Ascending aorta (tissue), 2 donors: ENCODE results near the gene CHSY1. TPM values are rescaled to one million over a fixed set of nuclear protein-coding genes. Genes with fewer than 3 reads are reported as not detected.

Experiments
- DNase-seq, 2 donors: peaks; one replicate each; pipeline ENCODE4 v3.0.0-alpha.2; 2019; ENCODE audit warnings: low spot score in 2 of 2
- H3K27ac ChIP-seq, 2 donors: fragments of 200-600 bp; sonication (generic); one replicate each; pipeline ENCODE4 v1.5.1; 2016 to 2017; ENCODE audit warnings: mild to moderate bottlenecking in 1 of 2
- H3K27me3 ChIP-seq: fragments of 200-600 bp; sonication (generic); one replicate; pipeline ENCODE4 v1.5.1; 2017
- H3K36me3 ChIP-seq, 2 donors: fragments of 200-600 bp; sonication (generic); one replicate each; pipeline ENCODE4 v1.5.1; 2016
- H3K4me1 ChIP-seq, 2 donors: fragments of 200-600 bp; sonication (generic); one replicate each; pipeline ENCODE4 v1.5.1; 2016 to 2017; ENCODE audit warnings: mild to moderate bottlenecking in 1 of 2
- H3K4me3 ChIP-seq, 2 donors: fragments of 200-600 bp; sonication (generic); one replicate each; pipeline ENCODE4 v1.5.1; 2016 to 2017; ENCODE audit warnings: mild to moderate bottlenecking in 1 of 2
- H3K9me3 ChIP-seq, 2 donors: fragments of 200-600 bp; sonication (generic); one replicate each; pipeline ENCODE4 v1.5.1; 2016
- intact Hi-C: fragments of 100-400 bp; cut with DNase I; formaldehyde crosslinking; loops from one replicate; pipeline ENCODE4 v1.15.1; 2023
- total RNA-seq: library from RNA; depleted of rRNA; stranded (reverse); fragments of >200 nt; gene quantifications from one replicate; pipeline ENCODE4 v1.1.0, GENCODE V29; 2016
- TF ChIP-seq, protein P1 (sequence below), 3 experiments: fragments of 200-600 bp in 2 of 3; fragments of 450-650 bp in 1 of 3; sonication (generic) in 2 of 3; IDR thresholded peaks; one replicate each; pipeline ENCODE4 v1.5.1; 2016 to 2019; ENCODE audit warnings: antibody characterized with exemption in 3 of 3, mild to moderate bottlenecking in 1 of 3, moderate library complexity in 1 of 3

CHSY1 gene
- total RNA-seq, 1 donor from 2014 or later = 47.4 TPM

DNA sequence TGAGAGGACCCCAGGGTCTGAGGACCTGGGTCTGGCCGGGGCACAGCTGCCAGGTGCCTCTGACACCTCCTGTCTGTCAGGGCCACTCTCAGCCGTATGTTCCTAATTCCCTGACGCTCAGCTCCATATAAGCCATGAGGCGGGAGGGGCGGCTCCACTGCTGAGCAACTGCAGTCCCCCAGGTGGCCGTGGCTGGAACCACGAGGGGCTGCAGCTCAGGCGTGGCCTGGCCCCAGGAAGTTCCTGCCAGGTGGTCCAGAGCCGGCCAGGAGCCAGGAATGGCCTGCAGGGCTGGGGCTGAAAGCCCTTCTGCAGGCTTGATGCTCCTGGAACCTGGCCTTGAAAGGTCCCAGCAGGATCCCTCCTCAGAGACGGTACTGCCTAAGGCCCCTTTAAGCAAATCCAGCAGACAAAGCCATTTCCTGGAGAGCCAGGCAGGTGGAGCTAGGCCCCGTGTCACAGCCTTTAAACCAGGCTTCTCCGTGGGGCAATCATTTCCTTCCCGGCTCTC is 118.0 kb downstream of the CHSY1 start:
- DNase-seq = no peak
- Histone ChIP-seq H3K4me1 (peaks cover 0 to under 1% of the 10 kb centered on the region in 2 donors), H3K27me3 (no peaks in the 10 kb centered on the region), H3K4me3 (no peak overlapping the region), H3K27ac (no peak overlapping the region), H3K9me3 (no peaks in the 10 kb centered on the region), H3K36me3 (no peaks in the 10 kb centered on the region)
- TF ChIP-seq, protein P1, sequence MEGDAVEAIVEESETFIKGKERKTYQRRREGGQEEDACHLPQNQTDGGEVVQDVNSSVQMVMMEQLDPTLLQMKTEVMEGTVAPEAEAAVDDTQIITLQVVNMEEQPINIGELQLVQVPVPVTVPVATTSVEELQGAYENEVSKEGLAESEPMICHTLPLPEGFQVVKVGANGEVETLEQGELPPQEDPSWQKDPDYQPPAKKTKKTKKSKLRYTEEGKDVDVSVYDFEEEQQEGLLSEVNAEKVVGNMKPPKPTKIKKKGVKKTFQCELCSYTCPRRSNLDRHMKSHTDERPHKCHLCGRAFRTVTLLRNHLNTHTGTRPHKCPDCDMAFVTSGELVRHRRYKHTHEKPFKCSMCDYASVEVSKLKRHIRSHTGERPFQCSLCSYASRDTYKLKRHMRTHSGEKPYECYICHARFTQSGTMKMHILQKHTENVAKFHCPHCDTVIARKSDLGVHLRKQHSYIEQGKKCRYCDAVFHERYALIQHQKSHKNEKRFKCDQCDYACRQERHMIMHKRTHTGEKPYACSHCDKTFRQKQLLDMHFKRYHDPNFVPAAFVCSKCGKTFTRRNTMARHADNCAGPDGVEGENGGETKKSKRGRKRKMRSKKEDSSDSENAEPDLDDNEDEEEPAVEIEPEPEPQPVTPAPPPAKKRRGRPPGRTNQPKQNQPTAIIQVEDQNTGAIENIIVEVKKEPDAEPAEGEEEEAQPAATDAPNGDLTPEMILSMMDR (IDR thresholded peaks at IDR 0.05) = no peak
- intact Hi-C loops = no loop called here

DNA sequence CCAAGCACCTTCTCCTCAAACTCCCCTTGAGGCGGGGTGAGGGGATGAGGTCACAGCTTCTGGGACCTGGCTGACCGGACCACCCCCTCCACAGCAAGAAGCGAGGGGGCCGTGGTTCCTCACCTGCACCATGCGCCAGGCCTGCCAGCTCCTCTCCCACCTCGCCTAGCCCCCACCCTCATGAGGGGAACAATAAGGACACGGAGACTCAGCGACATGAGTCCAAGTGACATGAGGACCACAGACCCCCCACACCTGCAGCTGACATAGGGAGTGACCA is 118.7 kb downstream of the CHSY1 start:
- Histone ChIP-seq H3K9me3 (no peaks in the 10 kb centered on the region), H3K27ac (no peak overlapping the region), H3K27me3 (no peaks in the 10 kb centered on the region), H3K36me3 (no peaks in the 10 kb centered on the region), H3K4me1 (peaks cover 3 to 6% of the 10 kb centered on the region in 2 donors), H3K4me3 (no peak overlapping the region)
- TF ChIP-seq, protein P1 (IDR thresholded peaks at IDR 0.05) = no peak
- intact Hi-C loops = no loop called here
- no peak for DNase-seq

DNA sequence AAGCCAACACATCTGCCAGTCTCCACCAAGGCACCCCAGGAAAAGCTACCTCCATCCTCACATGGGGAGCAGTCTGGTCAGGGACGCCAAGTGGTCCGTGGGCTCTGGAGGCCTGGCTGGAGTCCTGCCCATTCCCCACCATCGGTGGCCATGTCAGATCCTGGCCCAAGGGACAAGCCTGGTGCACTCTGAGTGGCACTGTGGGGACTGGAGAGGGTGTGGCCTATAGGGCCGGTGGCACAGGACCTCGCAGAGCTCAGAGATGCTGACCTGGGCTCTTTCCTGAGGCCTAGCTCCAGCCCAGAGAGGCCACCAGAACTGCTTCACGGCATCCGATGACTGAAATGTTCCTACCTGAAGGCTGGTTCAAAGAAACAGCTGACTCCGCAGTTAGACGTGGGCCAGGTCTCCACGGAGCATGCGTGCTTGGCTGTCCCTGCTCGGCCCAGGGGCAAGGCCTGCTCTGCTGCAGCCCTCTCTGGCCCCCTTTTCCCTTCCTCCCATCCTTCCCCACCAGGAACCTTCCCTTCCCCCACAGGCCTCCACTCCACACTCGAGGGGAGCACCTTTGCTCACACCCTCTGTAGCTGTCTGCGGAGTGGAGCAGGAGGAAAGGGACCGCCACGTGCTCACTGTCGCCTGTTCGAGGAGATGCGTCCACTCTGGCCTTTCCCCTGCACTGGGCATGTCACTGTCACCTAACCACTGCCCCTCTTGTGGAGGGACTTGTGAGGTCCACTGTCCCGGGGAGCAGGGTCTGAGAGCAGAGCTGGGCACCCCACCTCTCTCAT is 119.3 kb downstream of the CHSY1 start:
- H3K4me3 ChIP-seq = no peak overlapping the region
- no peak overlapping the region for H3K27ac ChIP-seq
- H3K9me3 ChIP-seq = no peaks in the 10 kb centered on the region
- TF ChIP-seq, protein P1 (IDR thresholded peaks at IDR 0.05) = no peak
- intact Hi-C loops = no loop called here
- no peak for DNase-seq
- H3K4me1 ChIP-seq = peaks cover 5 to 11% of the 10 kb centered on the region in 2 donors
- no peaks in the 10 kb centered on the region for H3K27me3 ChIP-seq
- no peaks in the 10 kb centered on the region for H3K36me3 ChIP-seq

DNA sequence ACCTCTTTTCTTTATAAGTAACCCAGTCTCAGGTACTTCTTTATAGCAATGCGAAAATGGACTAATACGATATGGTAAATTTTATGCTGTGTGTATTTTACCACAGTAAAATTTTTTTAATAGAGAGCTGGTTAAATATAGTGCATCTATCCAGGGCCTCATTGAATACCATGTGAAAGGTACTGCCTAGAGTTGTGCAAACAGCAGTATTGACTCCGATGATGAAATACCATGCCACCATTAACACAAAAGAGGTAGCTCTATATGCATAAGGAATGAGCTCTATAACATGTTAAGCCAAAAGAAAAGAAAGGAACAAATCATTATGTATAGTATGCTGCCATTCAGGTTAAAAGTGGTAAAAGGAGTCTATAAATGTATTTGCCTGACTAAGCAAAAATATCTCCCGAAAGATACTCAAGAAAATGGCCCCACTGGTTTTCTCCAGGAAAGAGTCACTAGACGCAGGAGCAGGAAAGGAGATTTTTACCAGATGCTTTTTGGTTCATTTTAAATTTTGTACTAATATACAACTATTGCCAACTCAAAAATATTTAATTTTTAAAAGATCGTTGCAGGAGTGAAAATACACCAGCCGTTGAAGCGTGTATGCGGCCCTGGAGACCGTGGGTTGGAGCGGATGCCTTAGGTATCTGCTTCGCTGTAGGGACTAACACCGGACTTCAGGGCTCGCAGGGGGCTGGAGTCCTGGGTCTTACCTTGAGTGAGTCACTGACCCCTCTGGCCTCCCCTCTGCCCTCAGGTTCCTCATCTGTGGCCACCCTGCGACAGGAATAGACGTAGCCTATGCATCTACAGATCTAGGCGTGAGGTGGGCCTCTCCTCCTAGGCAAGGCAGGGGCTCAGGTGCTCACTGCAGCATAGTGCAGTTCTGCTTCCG is 120.1 kb downstream of the CHSY1 start:
- no peaks in the 10 kb centered on the region for H3K36me3 ChIP-seq
- H3K27ac ChIP-seq = no peak overlapping the region
- TF ChIP-seq, protein P1 (IDR thresholded peaks at IDR 0.05) = no peak
- H3K4me1 ChIP-seq = peaks cover 9 to 18% of the 10 kb centered on the region in 2 donors
- no peaks in the 10 kb centered on the region for H3K9me3 ChIP-seq
- intact Hi-C loops = no loop called here
- DNase-seq = no peak
- H3K4me3 ChIP-seq = no peak overlapping the region
- no peaks in the 10 kb centered on the region for H3K27me3 ChIP-seq

DNA sequence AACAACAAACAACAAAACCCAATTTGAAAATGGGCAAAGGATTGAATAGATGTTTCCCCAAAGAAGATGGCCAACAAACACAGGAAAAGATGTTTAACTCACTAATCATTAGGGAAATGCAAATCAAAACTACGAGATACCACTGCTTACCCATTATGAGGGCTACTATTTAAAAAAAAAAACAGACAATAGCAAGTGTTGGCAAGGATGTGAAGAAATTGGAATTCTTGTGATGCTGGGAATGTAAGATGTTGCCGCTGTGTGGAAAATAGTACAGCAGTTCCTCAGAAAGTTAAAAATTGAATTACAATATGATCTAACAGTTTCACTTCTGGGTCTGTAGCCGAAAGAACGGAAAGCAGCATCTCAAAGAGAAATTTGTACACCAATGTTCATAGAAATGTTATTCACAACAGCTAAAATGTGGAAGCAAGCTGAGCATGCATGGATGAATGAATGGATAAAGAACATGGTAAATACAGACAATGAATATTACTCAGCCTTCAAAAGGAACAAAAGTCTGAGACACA is 121.9 kb downstream of the CHSY1 start:
- no peaks in the 10 kb centered on the region for H3K9me3 ChIP-seq
- no peak overlapping the region for H3K27ac ChIP-seq
- H3K4me1 ChIP-seq = peaks cover 14 to 22% of the 10 kb centered on the region in 2 donors
- no peaks in the 10 kb centered on the region for H3K36me3 ChIP-seq
- intact Hi-C loops = loop anchor here (5.0 kb wide), 1 partner anchor 72 kb away; no protein-coding TSS in a partner anchor
- no peak overlapping the region for H3K4me3 ChIP-seq
- TF ChIP-seq, protein P1 (IDR thresholded peaks at IDR 0.05) = no peak
- no peak for DNase-seq
- H3K27me3 ChIP-seq = no peaks in the 10 kb centered on the region
